GM12801 (cell line): ENCODE results near the gene HSPA14.

ENCODE experiments used
- TF ChIP-seq, protein P1 (sequence below): IDR thresholded peaks from one replicate; pipeline ENCODE4 v1.5.1; 2011; ENCODE audit warnings: control low read depth; ENCODE audit not compliant: insufficient read length; ENCODE audit errors: extremely low read depth

The HSPA14 gene

DNA sequence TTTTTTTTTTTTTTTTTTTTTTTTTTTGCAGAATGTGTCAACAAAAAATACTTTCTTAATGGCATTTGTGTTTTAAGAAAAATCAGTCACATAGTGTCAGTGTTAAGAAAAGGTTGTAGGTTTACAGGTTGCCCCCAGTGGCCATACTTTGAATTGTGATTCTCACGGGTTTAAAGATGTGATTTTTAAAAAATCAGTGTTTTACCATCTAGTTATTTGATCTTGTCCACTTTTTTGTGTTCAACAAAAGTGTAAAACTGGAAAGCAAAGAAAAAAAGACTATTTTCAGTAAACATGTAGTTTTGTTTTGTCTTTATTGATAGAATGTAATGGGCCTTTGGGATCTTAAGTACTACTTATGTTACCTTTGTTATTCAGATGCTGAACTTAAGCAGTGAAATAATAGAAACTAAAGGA lies 66.2 kb downstream of the HSPA14 start:
- TF ChIP-seq, protein P1, sequence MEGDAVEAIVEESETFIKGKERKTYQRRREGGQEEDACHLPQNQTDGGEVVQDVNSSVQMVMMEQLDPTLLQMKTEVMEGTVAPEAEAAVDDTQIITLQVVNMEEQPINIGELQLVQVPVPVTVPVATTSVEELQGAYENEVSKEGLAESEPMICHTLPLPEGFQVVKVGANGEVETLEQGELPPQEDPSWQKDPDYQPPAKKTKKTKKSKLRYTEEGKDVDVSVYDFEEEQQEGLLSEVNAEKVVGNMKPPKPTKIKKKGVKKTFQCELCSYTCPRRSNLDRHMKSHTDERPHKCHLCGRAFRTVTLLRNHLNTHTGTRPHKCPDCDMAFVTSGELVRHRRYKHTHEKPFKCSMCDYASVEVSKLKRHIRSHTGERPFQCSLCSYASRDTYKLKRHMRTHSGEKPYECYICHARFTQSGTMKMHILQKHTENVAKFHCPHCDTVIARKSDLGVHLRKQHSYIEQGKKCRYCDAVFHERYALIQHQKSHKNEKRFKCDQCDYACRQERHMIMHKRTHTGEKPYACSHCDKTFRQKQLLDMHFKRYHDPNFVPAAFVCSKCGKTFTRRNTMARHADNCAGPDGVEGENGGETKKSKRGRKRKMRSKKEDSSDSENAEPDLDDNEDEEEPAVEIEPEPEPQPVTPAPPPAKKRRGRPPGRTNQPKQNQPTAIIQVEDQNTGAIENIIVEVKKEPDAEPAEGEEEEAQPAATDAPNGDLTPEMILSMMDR: no peak

DNA sequence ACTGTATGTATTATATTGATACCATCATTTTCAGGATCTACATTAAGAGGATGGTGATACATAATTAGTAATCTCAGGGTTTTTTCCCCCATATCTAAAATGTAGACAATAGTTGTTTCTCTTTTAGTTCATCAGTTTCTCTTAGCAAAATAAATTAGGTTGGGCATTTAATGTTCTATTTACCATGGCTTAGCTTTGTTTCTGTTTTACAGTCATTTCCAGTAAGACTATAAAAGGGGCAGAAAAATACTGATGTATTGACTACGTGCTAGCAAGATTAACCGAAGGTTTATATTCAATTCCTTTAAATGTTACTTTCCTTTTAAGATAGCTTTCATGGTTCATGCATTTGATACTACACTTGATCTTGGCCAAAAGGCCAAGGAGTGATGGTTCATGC lies 66.8 kb downstream of the HSPA14 start:
- TF ChIP-seq, protein P1: no peak

DNA sequence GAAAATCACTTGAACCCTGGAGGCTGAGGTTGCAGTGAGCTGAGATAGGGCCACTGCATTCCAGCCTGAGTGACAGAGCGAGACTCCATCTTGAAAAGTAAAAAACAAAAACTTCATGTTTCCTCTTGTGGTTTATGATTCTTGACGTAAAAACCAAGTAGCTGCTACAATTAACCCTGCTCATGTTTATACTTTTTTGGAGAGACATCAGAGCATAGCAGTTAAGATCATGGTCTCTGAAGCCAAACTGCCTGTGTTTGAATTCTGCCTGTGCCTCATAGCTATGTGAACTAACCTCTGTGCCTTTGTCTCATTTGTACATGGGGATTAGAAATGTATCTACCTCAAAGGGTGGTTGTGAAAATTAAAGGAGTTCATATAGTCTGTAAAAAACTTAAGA lies 67.8 kb downstream of the HSPA14 start:
- TF ChIP-seq, protein P1: no peak

DNA sequence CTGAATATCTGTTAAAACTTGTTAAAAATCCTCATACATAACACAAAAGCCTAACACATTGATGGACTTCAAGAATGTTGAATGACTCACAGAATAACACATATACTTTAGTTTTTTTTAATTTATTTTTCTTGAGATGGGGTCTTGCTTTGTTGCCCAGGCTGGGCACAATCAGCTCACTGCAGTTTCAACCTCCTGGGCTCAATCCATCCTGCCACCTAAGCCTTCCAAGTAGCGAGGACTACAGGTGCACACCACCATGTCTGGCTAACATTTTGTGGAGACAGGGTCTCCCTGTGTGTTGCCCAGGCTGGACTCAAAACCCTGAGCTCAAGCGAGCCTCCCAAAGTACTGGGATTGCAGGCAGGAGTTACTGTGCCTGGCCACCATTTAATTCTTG lies 68.7 kb downstream of the HSPA14 start:
- TF ChIP-seq, protein P1: no peak

DNA sequence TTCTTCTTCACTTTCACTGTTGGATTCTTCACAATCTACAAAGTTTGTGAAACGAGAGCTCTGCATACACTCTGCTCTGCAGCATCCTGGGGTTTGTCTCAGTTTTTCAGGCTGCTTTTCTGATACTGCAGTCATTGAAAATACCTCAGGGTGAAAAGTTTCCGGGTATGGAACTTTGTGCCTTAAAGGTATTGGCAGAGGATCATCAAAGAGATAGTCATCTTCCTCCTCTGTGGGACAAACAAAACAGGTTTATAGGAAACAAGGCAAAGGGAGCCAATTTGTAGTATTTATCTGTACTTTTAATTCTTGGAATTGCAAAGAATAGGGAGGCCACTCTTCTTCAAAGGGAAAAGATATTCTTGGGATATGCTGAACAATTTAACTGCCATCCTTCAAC lies 71.0 kb downstream of the HSPA14 start:
- TF ChIP-seq, protein P1: no peak

DNA sequence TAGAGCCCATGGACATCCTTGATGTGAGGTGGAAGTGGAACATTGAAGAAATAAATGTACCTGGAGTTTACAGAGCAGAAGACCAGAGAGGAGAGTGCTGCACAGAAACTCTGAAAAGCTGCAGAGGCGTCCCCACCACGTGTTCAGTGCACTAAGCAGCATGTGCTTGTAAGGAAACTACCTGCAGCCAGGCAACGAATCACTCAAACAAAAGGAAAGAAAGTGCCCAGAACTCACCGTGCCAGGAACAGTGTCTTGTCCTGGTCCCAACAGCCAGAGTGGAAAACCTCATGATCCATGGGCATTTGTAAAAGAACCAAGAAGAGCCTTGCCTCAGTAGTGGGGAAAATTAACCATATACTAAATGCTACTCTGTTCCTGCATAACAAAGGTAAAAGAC lies 72.8 kb downstream of the HSPA14 start:
- TF ChIP-seq, protein P1: no peak

DNA sequence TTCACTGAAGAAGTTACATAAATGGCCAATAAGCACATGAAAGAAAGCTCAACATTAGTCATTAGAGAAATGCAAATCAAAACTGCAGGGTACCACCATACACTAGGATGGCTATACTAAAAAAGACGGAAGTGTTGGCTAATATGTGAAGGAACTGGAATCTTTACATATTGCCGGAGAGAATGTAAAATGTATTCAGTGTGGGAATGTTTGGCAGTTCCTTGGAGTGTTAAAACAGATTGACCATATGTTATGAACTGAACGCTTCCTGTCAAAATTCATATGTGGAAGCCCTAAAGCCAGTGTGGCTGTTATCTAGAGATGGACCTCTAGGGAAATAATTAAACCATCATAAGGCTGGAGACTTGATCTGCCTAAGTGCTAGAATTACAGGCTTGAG lies 73.7 kb downstream of the HSPA14 start:
- TF ChIP-seq, protein P1: no peak

DNA sequence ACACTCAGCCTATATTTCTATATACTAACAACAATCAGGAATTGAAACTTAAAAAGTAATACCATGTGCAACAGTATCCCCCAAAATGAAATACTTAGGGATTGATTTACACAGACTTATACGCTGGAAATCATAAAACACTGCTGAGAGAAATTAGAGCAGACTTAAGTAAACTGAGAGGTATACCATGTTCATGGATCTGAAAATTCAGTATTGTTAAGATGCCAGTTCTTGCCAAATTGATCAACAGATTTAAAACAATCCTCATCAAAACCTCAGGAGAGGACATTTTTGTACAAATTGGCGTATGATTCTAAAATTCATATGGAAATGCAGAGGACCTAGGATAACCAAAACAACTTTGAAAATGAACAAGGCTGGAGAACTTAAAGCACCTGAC lies 78.5 kb downstream of the HSPA14 start:
- TF ChIP-seq, protein P1: no peak
